HG03103 (cell line): ENCODE measurements around the gene SLC34A1.
"Not testable (repeated sequence)": the region's sequence is repeated elsewhere in the genome, so short reads cannot be mapped to it uniquely, and the experiment has no call there.

ENCODE experiments used
- ATAC-seq: cut with Tn5 transposase; IDR thresholded peaks from one replicate; pipeline ENCODE4 v1.9.1; 2021; ENCODE audit warnings: low read depth; ENCODE audit not compliant: unreplicated experiment

Gene SLC34A1

DNA sequence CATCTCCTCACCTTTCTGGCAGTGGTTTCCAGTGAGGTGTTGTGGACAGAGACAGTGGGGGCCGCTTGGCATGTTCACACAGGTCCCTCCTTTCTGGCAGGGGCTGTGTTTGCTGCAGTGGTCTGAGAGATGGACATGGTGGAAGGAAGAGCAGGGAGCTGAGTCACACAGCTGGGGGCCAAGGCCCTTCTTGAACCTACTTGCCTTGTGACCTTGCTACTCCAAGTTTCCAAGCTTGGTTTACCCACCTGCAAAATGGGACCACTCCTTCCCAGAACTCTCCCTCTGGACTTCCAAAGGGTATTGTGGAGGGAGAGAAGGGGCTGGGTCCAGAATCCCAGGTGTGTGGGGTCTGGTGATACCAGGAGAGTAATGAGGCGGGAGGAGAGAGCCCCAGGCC lies 21.1 kb downstream of the SLC34A1 start:
- no peak for ATAC-seq

DNA sequence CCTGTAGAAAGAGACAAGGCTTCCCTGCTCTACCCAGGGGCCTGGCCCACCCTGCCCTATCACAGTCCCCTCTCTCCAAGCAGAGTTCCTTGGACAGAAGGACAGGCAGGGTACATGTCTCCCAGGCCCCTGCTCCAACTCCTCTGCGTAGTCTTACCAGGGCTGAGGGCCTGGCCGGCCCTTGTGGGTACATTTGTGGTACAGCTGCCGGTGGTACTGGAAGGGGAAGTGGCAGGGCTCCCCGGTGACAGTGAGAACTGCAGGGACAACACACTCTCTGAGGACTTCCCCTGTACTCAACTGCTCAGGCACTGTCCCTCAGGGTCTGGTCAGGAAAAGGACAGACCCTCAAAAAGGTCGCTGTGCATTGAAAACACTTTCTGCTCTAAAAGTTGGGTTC lies 21.6 kb downstream of the SLC34A1 start:
- ATAC-seq = no peak

DNA sequence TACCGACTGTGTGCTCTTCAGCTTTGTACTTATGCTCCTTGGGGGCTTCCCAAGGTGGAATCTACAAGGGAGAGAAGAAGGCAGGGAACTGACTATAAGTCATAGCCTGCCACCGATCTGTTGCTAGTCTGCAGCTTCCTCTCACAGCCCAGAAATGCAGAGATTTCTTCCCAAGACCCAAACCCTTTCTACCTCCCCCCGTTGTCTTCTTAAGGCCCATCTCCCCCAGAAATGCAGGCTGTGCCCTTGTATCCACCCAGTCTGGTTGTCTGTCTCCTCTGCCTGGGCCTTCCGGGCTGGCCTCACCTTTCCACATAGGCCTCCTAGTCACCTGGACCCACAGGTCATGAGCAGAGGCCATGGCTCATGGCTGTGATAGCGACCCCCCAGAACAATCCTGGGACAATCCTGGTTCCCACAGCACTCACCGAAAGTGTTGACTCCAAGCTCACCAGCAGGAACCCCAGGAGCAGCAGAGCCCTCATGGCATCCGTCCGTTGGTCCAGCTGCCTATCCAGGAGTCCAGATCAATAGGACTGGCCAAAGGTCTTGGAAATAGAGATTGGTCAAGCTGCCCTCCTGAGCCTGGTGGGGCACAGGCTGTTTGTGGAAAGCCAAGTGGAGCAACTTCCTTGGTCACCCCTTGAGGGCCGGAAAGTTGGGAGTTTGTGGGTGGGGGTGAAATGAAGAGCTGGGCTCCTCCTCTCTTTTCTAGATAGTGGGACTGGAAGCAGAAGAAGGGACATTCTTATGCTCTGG lies 25.0 kb downstream of the SLC34A1 start, which contains the start of gene F12:
F12 (minus strand) TSS at position 522 of the 759 bp plus-strand sequence; CDS start at position 485, 37 bp downstream.
- no peak for ATAC-seq

DNA sequence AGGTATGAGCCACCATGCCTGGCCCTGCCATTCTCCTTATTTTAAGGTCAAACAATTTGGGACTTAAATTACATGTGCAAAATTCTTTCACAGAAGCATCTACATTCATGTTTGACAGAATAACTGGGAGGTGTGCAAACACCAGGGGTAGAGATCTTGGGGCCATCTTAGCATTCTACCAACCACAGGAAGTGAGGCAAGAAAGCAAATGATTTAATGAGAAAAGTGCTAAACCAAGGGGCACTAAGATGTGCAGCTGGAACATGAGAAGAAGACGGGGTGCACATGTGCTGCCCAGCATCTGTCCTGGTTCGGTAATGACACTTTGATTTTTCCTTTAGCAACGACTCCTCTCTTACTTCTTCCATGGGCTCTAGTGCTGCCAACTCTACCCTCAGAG lies 26.3 kb downstream of the SLC34A1 start:
- ATAC-seq = no peak

DNA sequence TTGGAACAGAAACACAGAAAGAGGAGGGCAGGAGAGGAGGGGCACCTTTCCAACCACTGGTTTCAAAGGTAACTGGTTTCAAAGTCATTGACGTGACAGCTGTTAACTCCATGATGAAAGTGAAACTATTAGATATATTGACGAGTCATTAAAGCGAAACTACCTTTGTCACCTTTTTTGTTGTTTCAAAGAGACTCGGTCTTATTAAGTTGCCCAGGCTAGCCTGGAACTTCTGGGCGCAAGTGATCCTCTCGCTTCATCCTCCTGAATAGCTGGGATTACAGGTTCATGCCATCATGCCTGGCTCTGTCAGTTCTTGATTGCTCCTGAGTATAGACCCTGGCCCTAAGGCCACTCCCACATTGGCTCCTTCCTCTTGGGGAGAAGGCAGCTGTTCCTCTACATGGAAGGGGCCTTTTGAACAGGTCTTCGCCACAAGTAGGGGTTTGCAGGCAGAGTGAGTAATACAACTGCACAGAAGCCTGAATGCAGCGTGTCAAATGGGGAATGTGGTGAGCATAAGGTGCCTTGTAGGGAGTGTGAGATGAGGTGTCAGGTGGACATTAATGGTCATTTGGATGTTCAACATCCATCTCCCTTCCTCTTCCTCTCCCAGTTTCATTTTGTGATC lies 28.5 kb downstream of the SLC34A1 start:
- peak; percentile 65 for ATAC-seq

DNA sequence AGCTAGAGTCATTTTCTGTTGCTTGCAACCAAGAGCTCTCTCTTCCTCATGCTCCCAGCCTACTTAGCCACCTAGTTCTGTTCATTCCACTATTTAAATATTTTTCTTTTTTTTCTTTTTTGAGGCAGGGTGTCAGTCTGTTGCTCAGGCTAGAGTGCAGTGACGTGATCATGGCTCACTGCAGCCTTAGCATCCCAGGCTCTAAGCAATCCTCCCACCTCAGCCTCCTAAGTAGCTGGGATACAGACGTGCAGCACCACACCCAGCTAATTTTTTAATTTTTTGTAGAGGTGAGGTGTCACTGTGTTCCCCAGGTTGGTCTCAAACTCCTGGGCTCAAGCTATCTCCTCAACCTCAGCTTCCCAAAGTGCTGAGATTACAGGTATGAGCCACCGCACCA lies 30.2 kb downstream of the SLC34A1 start:
- no peak for ATAC-seq

DNA sequence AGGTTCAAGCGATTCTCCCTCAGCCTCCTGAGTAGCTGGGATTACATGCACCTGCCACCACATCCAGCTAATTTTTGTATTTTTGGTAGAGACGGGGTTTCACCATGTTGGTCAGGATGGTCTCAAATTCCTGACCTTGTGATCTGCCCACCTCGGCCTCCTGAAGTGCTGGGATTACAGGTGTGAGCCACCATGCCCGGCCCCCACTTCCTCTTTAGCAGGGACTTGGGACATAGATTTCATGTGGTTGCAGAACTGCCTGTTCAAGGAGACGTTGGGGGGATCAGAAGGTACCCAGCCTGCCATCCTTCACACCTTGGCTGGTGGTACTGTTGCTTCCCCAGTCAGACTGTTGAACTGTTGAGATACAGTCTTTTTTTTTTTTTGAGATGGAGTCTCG lies 32.8 kb downstream of the SLC34A1 start:
- not testable (repeated sequence) for ATAC-seq

- no peak for ATAC-seq
These were observed 34.8 kb downstream of the SLC34A1 start for GRCh38 chr5:177419046-177419445.

DNA sequence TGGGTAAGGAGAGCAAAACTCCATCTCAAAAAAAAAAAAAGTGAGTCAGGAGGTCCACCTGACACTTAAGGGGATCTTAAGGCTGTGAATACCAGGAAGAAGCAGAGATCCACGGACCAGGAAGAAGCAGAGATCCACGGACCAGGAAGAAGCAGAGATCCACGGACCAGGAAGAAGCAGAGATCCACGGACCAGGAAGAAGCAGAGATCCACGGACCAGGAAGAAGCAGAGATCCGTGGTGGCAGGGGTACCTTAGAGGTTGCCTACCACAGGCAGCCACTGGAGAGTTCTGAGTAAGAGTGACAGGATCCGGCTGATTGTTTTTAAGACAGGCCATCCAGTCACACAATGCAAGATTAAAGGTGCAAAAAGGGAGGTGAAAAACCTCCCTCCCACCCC lies 36.2 kb downstream of the SLC34A1 start:
- not testable (repeated sequence) for ATAC-seq

- no peak for ATAC-seq
These were observed 37.0 kb downstream of the SLC34A1 start for GRCh38 chr5:177421062-177421798.

DNA sequence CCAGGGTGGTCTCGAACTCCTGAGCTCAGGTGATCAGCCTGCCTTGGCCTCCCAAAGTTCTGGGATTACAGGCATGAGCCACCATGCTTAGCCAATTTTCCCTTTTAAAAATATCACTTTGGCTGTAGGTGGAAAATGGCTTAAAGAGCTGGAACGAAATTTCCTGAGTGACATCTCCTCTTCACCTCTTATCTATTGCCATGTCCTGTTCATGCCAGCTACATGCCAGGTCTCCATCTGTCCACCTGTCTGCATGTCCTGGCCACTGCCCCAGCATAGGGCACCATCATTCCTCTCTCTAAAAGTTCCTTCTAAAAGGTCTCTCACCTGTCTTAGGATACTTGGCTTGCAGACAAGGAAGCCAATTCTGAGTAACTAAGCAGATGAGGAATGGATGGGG lies 39.4 kb downstream of the SLC34A1 start:
- ATAC-seq = no peak

GRCh38 chr5:177425196-177425800 lies 41.1 kb downstream of the SLC34A1 start:
- ATAC-seq = no peak

DNA sequence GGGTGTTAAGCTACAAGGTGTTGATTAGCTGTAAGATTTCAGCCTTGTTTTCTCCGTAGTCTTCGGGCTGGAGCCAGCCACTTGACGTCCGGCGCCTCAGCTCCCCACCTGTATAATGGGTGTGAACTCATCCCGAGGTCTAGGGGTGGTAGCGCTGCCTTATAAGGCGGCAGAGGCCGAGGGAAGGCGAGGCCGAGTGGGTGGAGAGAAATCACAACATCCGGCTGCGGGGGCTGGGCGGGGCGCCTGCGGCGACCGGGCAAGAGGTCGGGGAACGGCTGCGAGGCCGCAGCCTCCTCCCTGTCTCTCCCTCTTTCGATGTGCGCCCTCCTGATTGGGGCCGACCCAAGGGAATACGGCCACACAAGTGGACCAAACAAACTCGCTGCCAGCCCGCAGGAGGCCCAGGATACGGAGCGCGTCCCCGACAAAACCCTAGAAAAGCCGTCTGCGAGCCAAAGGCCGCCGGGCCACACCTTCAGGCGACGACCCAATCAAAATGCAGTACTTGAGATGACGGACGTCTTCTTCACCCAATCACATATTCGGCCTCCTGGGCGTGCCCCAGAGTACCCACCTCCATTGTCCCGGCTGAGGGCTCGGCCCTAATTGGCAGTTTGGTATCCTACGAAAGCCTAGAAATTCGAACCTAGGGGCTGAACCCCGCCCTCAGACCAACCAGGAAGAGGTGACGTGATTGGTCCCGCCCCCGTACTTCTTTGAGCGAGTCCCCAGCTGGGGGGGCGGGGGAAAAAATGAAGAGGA lies 41.7 kb downstream of the SLC34A1 start:
- peak; percentile 68 for ATAC-seq

DNA sequence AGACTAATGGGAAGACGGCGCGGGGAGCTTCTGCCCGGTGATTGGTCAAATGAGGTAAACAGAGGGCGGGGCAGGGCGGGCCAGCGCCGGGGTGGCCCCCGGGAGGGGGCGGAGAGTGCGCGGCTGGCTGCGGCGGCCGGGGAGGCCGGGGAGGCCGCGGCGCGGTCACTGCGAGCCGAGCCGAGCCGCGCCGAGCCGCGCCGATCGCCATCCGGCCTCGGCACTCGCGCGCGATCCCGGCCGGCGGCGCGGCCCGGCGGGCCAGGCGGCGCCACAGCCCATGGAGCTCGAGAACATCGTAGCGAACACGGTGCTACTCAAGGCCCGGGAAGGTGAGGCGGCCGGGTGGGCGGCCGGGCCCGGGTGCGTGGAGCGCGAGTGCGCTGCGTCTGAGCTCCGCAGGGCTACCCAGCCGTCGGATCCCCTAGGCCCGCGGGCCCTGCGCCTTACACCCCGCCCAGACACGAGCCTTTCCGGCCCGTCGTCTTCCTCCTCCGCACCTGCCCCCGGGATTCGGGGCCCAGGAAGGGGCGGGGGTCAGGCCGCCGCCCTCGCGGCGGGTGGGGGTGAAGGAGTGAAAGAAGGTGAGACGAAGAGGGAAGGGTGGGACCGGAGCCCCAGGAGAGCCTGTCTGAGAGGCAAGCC lies 42.5 kb downstream of the SLC34A1 start, which contains the start of gene GRK6:
GRK6 (plus strand) TSS at position 111 of the 645 bp plus-strand sequence; CDS start at position 281, 170 bp downstream.
- ATAC-seq = peak; percentile 4

DNA sequence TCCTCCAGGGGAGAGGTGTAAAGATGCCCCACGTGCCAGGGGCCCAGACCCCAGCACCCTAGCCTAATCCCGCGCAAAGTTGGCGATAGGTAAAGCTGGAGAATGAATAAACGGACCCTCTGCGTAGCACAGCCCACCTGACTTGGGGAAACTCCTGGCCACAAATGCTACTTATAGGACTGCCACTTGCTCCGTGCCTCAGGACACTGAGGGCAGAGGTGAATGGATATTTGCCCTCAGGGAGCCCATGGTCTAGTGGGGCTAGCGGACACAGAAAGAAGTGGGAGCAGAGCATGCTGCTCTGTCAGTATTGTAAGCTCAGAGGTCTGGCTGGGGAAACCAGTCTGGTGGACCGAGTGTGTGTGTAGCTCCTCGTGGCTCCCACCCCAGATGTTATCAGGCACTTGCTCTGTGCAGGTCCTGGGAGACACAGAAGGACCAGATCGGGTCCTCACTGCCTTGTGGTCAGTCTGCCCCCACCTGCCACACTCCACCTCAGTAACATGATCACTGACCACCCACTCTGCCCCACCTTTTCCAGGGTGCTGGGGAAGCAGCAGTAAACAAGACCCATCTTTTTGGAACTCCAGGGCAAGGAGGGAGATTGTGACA lies 43.1 kb downstream of the SLC34A1 start:
- ATAC-seq = no peak

DNA sequence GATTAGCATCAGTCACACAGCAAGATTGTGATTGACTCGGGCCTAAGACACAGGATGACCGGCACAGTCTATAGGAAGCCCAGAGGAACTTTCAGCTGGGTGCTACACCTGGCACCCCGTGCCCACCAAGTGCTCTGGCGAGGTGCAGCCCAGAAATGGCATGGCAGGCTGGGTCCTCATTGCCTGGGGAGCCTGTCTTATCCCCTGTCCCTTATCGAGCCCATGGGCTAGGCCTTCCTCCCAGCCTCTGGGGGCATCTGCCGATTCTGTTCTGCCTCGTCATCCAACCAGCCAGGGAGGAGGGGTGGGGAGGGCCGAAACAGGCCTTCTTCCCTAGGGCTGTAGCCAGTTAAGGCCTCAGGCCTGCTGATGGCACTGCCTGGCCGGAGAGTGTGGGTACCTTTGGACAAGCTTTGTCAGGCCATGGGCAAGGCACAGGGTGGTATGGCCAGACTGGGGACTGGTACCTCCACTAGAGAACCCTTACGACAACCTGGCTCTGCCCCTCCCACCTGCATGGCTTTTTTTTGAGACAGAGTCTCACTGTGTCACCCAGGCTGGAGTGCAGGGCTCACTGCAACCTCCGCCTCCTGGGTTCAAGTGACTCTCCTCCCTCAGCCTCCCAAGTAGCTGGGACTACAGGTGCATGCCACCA lies 43.8 kb downstream of the SLC34A1 start:
- ATAC-seq = no peak

DNA sequence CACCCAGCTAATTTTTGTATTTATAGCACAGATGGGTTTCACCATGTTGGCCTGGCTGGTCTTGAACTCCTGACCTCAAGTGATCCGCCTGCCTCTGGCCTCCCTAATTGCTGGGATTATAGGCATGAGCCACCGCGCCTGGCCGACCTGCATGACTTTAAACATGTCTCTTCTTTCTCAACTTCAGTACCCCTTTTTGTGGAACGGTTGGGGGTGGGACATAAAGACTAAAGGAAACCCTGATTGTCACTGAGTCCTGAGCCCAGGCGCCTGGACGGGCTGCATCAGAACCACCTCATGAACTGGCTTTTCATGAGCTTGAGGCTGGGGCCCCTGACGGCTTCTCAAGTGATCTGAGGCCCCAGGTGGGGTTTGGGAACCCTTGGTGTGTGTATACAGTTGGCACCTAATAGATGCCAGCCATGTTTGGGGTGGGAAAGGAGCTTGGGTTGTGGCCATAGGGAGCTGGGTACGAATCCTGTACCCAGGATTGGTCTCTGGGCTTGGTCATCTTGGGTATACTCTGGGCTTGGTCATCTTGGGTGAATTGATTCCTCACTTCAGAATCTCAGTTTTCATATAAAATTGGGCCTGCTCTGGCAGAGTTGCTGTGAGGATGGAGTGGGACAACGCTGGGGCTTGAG lies 44.5 kb downstream of the SLC34A1 start:
- no peak for ATAC-seq
